K562 (cell line): ENCODE results near the gene DPYSL3. TPM values are rescaled to one million over a fixed set of nuclear protein-coding genes. Genes with fewer than 3 reads are reported as not detected.

ENCODE experiments used
- ATAC-seq: fragments of 200-7000 bp; cut with Tn5 transposase; 3 replicates; pipeline ENCODE4 v1.9.1; 2020; ENCODE audit warnings: moderate library complexity
- BruUV-seq: library from RNA; stranded (reverse); fragments of 400-500 nt; replicated peaks from 2 replicates; lab custom pipeline; 2021; lab: Mats Ljungman, UMichigan
- CTCF ChIA-PET: fragments of 300-600 bp; formaldehyde crosslinking; extraction: SDS; loops from one replicate; lab custom pipeline; 2021; ENCODE audit warnings: low intra/inter-chr PET ratio; lab: Yijun Ruan, JAX
- POLR2A ChIA-PET: fragments of 300-600, 350-650 bp; sonication (Branson Sonifier 250); formaldehyde crosslinking; extraction: SDS; loops from one replicate; lab custom pipeline; 2021; ENCODE audit warnings: antibody characterized with exemption, inconsistent platforms; lab: Yijun Ruan, JAX
- DNase-seq, 4 experiments: peaks; one replicate each; pipeline versions ENCODE4 v3.0.0 to v3.0.0-alpha.2; 2011 to 2018; ENCODE audit warnings: low spot score in 3 of 4, mixed read lengths in 3 of 4; ENCODE audit errors: extremely low read depth in 1 of 4
- FAIRE-seq: peaks from 2 replicates; lab custom pipeline; 2011; peaks lifted over from hg19 to GRCh38; lab: Jason Lieb, UNC
- H2AFZ ChIP-seq: 2 replicates; pipeline ENCODE4 v1.6.0; 2011; ENCODE audit warnings: low read depth, low read length, control low read depth, inconsistent platforms
- H3K27ac ChIP-seq: fragments of 200-600 bp; 3 replicates; pipeline ENCODE4 v1.8.0; 2011; ENCODE audit warnings: low read depth, mild to moderate bottlenecking, control low read depth, inconsistent platforms, low read length, moderate library complexity, mixed read lengths; ENCODE audit errors: extremely low read depth
- H3K27me3 ChIP-seq, 2 experiments: fragments of 300-600 bp in 1 of 2; 2 replicates in 1 of 2; 3 replicates in 1 of 2; pipeline versions ENCODE4 v1.6.0 to v1.8.0; 2011; ENCODE audit warnings: inconsistent platforms in 2 of 2, low read length in 2 of 2, mild to moderate bottlenecking in 1 of 2, mixed read lengths in 1 of 2, moderate library complexity in 1 of 2; ENCODE audit not compliant: control insufficient read depth in 2 of 2, insufficient read depth in 2 of 2
- H3K36me3 ChIP-seq: fragments of 300-600 bp; 3 replicates; pipeline ENCODE4 v1.8.0; 2011; ENCODE audit warnings: mild to moderate bottlenecking, low read length, inconsistent platforms; ENCODE audit not compliant: control insufficient read depth, insufficient read depth
- H3K4me1 ChIP-seq, 2 experiments: fragments of 200-600 bp in 1 of 2; replicated peaks in 1 of 2; 2 replicates in 1 of 2; 3 replicates in 1 of 2; pipeline versions ENCODE4 v1.5.1 to v1.8.0; 2011; ENCODE audit warnings: inconsistent platforms in 2 of 2, low read length in 2 of 2, mild to moderate bottlenecking in 1 of 2, mixed read lengths in 1 of 2, moderate library complexity in 1 of 2; ENCODE audit not compliant: control insufficient read depth in 2 of 2, insufficient read depth in 2 of 2
- H3K4me2 ChIP-seq: 2 replicates; pipeline ENCODE4 v1.6.1; 2011; ENCODE audit warnings: low read length, control low read depth, inconsistent platforms, mixed read lengths; ENCODE audit not compliant: insufficient read depth
- H3K4me3 ChIP-seq: fragments of 200-600 bp; sonication (generic), shearing (Covaris generic); 2 replicates; pipeline ENCODE4 v1.5.1; 2016; ENCODE audit warnings: control low read depth, inconsistent platforms
- H3K79me2 ChIP-seq: fragments of 200-600 bp; 3 replicates; pipeline ENCODE4 v1.8.0; 2011; ENCODE audit warnings: low read length, inconsistent platforms; ENCODE audit not compliant: control insufficient read depth, insufficient read depth
- H3K9ac ChIP-seq, 2 experiments: 2 replicates each; pipeline versions ENCODE4 v1.6.0 to v1.6.1; 2011; ENCODE audit warnings: low read depth in 2 of 2, low read length in 2 of 2, control low read depth in 1 of 2, inconsistent platforms in 1 of 2, mild to moderate bottlenecking in 1 of 2, mixed read lengths in 1 of 2; ENCODE audit not compliant: insufficient read depth in 1 of 2
- H3K9me1 ChIP-seq: one replicate; pipeline ENCODE4 v1.6.0; 2011; ENCODE audit warnings: inconsistent platforms, mild to moderate bottlenecking, low read length, moderate library complexity; ENCODE audit not compliant: control insufficient read depth, insufficient read depth
- H3K9me3 ChIP-seq: replicated peaks from 2 replicates; pipeline ENCODE4 v1.5.1; 2011; ENCODE audit warnings: low read depth, low read length, inconsistent platforms; ENCODE audit not compliant: control insufficient read depth, insufficient read depth
- H4K20me1 ChIP-seq: replicated peaks from 2 replicates; pipeline ENCODE4 v1.6.1; 2011; ENCODE audit warnings: low read length, inconsistent platforms, mixed read lengths; ENCODE audit not compliant: control insufficient read depth, insufficient read depth
- CBFA2T3 ChIP-seq: fragments of 450-650 bp; IDR thresholded peaks from 2 replicates; pipeline ENCODE4 v1.6.1; 2017
- GTF2A2 ChIP-seq: IDR thresholded peaks from 2 replicates; pipeline ENCODE4 v1.6.1; 2016; ENCODE audit warnings: mild to moderate bottlenecking, missing genetic modification characterization, missing compliant biosample characterization
- HMG20B ChIP-seq: fragments of 250-450 bp; sonication (Bioruptor Pico); IDR thresholded peaks from 2 replicates; pipeline ENCODE4 v1.5.0; 2021; ENCODE audit warnings: mild to moderate bottlenecking
- MCM3 ChIP-seq: fragments of 450-650 bp; IDR thresholded peaks from 2 replicates; pipeline ENCODE4 v1.6.1; 2016
- NONO ChIP-seq, 2 experiments: fragments of 200-400 bp in 1 of 2; fragments of 450-650 bp in 1 of 2; formaldehyde crosslinking in 1 of 2; IDR thresholded peaks; 2 replicates each; pipeline ENCODE4 v1.6.1; 2017; ENCODE audit warnings: low read depth in 2 of 2, mild to moderate bottlenecking in 2 of 2, moderate library complexity in 2 of 2, low read length in 1 of 2
- PHF8 ChIP-seq: fragments of 200-600 bp; sonication (generic); IDR thresholded peaks from 2 replicates; pipeline ENCODE4 v1.6.1; 2012; ENCODE audit warnings: mixed run types, mild to moderate bottlenecking, inconsistent platforms, low read length, moderate library complexity, borderline replicate concordance
- PTTG1 ChIP-seq: fragments of 450-650 bp; IDR thresholded peaks from 2 replicates; pipeline ENCODE4 v1.6.1; 2016; ENCODE audit warnings: low read depth, mild to moderate bottlenecking, missing genetic modification characterization, missing compliant biosample characterization
- SMAD2 ChIP-seq: fragments of 150-350 bp; IDR thresholded peaks from 2 replicates; pipeline ENCODE4 v1.6.1; 2014; ENCODE audit warnings: low read depth, mild to moderate bottlenecking, low read length
- STAT5A ChIP-seq: IDR thresholded peaks from 2 replicates; pipeline ENCODE4 v1.6.1; 2012; ENCODE audit warnings: low read length, inconsistent platforms, borderline replicate concordance
- ZNF408 ChIP-seq: fragments of 250-450 bp; sonication (Bioruptor Pico); IDR thresholded peaks from 2 replicates; pipeline ENCODE4 v1.4.0; 2020; ENCODE audit warnings: low read depth, mild to moderate bottlenecking, moderate library complexity
- ZNF717 ChIP-seq: fragments of 250-450 bp; sonication (Bioruptor Pico); IDR thresholded peaks from 2 replicates; pipeline ENCODE4 v1.5.0; 2021
- ZNF766 ChIP-seq: fragments of 200-800 bp; sonication (Bioruptor generic); conservative IDR thresholded peaks from 2 replicates; pipeline ENCODE4 v1.6.1; 2016; ENCODE audit warnings: missing genetic modification characterization, missing compliant biosample characterization
- WGBS: fragments of 100-300 bp; shearing (Covaris generic); methylation state at CpG from one replicate; pipeline ENCODE4 v1.1.6; 2016; ENCODE audit warnings: low coverage, mixed read lengths; ENCODE audit not compliant: insufficient coverage; ENCODE audit errors: missing lambda C conversion rate; 5-methylcytosine and 5-hydroxymethylcytosine counted together
- in situ Hi-C: fragments of 300-500 bp; cut with MboI; formaldehyde crosslinking; loops from 4 replicates; pipeline ENCODE4 v1.15.0; 2018; ENCODE audit warnings: inconsistent platforms, mixed read lengths
- intact Hi-C: fragments of 100-400 bp; cut with micrococcal nuclease; formaldehyde crosslinking; loops from 2 replicates; pipeline ENCODE4 v1.14.2; 2022
- polyA plus RNA-seq, 8 experiments: library from polyadenylated mRNA; depleted of rRNA in 4 of 8; stranded (reverse) in 5 of 8; unstranded in 3 of 8; fragments of >200 nt; fragmentation: Nextera tagmentation in 2 of 8; fragmentation: Illumina TruSeq in 1 of 8; extraction: Ambion mirVana in 2 of 8; extraction: Trizol in 1 of 8; gene quantifications; 2 replicates each; pipeline versions ENCODE4 v1.2.1 to v1.2.3, GENCODE V29; 2011 to 2014; ENCODE audit warnings: inconsistent platforms in 1 of 8, missing spikeins in 1 of 8
- total RNA-seq, 7 experiments: library from RNA; depleted of rRNA in 6 of 7; stranded (reverse); fragments of >200 nt in 6 of 7; fragmentation: Illumina TruSeq in 2 of 7; extraction: Trizol in 2 of 7; gene quantifications; 2 replicates each; pipeline versions ENCODE4 v1.2.1 to v1.2.3, GENCODE V29; 2011 to 2021; ENCODE audit warnings: low replicate concordance in 1 of 7
- TF ChIP-seq, protein P1 (sequence below): fragments of 450-650 bp; conservative IDR thresholded peaks from 2 replicates; pipeline ENCODE4 v1.6.1; 2016; ENCODE audit warnings: missing genetic modification characterization, low read depth, mild to moderate bottlenecking, control low read depth, missing compliant biosample characterization
- TF ChIP-seq, protein P2 (sequence below): sonication (generic); formaldehyde crosslinking; IDR thresholded peaks from 2 replicates; pipeline ENCODE4 v1.8.1; 2022; ENCODE audit warnings: missing genetic modification reagents

Gene DPYSL3
- total and polyA plus RNA-seq, 9 of the 15 experiments (the other 6 are each of a cell fraction or from before 2014, with no cell fraction given) = 0.07 to 0.55 TPM; not detected in 7

DNA sequence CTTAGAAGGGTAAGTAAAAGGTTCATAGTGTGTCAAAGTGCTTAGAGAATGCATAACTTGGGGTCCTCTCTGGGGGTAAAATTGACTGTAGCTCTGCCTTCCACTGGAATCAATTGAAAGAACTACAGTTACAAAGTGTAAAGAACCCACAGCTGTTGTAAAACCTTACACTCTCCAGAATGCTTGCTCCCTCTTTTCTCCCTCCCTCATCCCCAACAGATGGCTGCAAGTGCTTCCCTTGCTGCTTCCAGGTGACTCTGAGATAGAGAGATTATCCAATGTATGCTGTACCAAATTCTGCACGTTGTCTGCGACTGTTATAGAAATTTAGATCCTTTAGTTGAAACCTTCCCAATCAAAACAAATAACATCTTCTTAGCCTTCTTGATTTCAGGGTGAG is 149.1 kb downstream of the DPYSL3 start (continued):
- no peak for TF ChIP-seq PTTG1 (tag)
- no peak for TF ChIP-seq ZNF717 (CRISPR knock-in tag)

DNA sequence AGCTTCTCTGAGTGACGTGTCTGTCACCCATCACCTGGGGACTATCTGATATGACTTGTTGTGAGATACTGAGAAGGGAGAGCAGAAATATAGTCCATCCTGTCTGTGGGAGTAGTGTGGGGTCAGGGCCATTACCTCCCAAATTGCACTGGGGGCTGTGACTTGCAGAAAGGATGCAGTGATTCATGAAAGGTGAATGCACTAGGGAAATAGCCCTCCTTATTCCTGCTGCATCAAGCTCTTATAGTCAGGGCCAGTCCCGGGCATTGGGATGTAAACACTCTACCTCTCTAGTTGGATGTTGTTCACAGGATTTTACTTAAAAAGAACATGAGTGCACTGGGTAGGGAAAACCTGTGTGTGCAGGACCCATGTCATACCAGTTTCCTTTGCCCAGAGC is 150.3 kb downstream of the DPYSL3 start:
- no peak overlapping the region for H3K4me3 ChIP-seq
- intact Hi-C loops (no loop called here), in situ Hi-C loops (no loop called here)
- no peaks in the 10 kb centered on the region for H4K20me1 ChIP-seq
- H3K79me2 ChIP-seq = no peaks in the 10 kb centered on the region
- no peaks in the 10 kb centered on the region for H3K9me1 ChIP-seq
- no peak overlapping the region for H2AFZ ChIP-seq
- BruUV-seq = no TSS peak
- no peaks in the 10 kb centered on the region for H3K4me1 ChIP-seq
- DNase-seq (no peak), ATAC-seq (no peak), FAIRE-seq (no peak)
- no peak overlapping the region for H3K27ac ChIP-seq
- no peak overlapping the region for H3K4me2 ChIP-seq
- CTCF ChIA-PET = no interaction called here
- H3K27me3 ChIP-seq = no peaks in the 10 kb centered on the region
- no peaks in the 10 kb centered on the region for H3K9me3 ChIP-seq
- TF ChIP-seq, protein P1, sequence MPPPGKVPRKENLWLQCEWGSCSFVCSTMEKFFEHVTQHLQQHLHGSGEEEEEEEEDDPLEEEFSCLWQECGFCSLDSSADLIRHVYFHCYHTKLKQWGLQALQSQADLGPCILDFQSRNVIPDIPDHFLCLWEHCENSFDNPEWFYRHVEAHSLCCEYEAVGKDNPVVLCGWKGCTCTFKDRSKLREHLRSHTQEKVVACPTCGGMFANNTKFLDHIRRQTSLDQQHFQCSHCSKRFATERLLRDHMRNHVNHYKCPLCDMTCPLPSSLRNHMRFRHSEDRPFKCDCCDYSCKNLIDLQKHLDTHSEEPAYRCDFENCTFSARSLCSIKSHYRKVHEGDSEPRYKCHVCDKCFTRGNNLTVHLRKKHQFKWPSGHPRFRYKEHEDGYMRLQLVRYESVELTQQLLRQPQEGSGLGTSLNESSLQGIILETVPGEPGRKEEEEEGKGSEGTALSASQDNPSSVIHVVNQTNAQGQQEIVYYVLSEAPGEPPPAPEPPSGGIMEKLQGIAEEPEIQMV (tag) = no peak
- no peak for TF ChIP-seq ZNF766 (CRISPR knock-in tag)
- TF ChIP-seq ZNF408 = no peak
- no peak for TF ChIP-seq PTTG1 (tag)
- TF ChIP-seq SMAD2 = no peak
- TF ChIP-seq MCM3 = no peak
- no peak for TF ChIP-seq PHF8
- TF ChIP-seq STAT5A = no peak
- TF ChIP-seq NONO (IDR thresholded peaks at IDR 0.05; ENCODE audit: low read depth in 2 of 2, low read length in 1 of 2) = no peak
- TF ChIP-seq CBFA2T3 = no peak
- TF ChIP-seq HMG20B = no peak
- no peak for TF ChIP-seq GTF2A2
- TF ChIP-seq, protein P2, sequence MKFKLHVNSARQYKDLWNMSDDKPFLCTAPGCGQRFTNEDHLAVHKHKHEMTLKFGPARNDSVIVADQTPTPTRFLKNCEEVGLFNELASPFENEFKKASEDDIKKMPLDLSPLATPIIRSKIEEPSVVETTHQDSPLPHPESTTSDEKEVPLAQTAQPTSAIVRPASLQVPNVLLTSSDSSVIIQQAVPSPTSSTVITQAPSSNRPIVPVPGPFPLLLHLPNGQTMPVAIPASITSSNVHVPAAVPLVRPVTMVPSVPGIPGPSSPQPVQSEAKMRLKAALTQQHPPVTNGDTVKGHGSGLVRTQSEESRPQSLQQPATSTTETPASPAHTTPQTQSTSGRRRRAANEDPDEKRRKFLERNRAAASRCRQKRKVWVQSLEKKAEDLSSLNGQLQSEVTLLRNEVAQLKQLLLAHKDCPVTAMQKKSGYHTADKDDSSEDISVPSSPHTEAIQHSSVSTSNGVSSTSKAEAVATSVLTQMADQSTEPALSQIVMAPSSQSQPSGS = no peak
- 0% methylated on average over 2 of the region's 2 CpGs for WGBS
- no peaks in the 10 kb centered on the region for H3K36me3 ChIP-seq
- no peak overlapping the region for H3K9ac ChIP-seq
- POLR2A ChIA-PET = interaction anchor here (0.5 kb wide), 1 partner anchor 1249 kb away, joined by 3 read pairs; no protein-coding TSS in a partner anchor
